Occipital lobe (tissue), 2 donors: ENCODE measurements around the gene F5. TPM values are rescaled to one million over a fixed set of nuclear protein-coding genes. Genes with fewer than 3 reads are reported as not detected.
"Not testable (repeated sequence)": the region's sequence is repeated elsewhere in the genome, so short reads cannot be mapped to it uniquely, and the experiment has no call there.

Experiments used
- DNase-seq: peaks from one replicate; lab custom pipeline; 2025; lab: John Stamatoyannopoulos, UW
- total RNA-seq: library from RNA; depleted of rRNA; stranded (reverse); fragments of >200 nt; gene quantifications from one replicate; pipeline ENCODE4 v1.2.3, GENCODE V29; 2014

The F5 gene
- total RNA-seq, 1 donor from 2014 or later, result under 0.01 TPM

DNA sequence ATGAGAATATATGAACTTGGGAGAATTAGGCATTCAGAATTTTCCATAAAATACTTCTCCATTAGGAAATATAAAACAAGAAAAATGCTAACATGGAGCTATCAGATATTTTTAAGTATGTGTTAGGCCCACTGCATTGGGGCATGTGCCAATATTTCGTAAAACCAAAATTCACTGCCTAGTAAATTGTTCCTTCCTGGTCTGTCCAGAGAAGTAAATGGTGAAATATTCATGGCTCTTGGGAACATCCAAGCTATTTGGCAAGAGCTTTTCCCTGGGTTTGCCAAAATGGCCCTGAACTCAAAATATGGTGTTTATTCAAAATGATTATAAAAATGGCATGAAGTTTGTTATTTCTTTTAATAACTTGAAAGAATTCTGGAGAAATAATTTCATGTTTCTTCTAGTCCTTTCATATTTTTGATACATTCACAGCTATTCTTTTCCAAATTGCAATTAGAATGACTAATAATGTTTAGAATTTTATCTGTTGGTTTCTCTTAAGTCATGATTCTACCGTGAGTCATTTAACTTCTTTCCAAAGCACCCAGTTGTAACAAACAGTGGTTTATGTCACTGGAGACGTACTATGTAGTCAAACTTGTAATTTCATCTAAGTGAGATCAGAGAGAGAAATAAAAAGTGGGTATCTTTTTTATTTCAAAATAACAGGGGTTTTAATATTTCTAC, 74.8 kb downstream of the F5 start:
- no peak for DNase-seq

DNA sequence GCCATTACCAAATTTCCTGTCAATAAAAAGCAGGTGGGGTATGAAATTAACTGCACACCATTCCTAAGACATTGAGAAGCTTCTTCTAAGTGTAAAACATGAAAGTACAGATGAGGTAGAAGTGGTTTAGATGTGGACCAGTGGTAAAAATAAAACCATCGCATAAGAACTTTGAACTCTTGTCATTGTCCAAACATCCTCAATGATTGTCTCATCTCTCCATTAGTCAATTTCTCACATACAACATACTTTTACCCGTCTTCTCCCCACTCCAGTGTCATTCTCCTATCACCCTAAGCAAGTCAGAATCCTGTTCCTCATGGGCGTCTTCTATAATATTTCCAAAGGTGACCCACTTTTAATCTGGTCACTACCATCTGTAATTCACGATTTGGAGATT, 76.2 kb downstream of the F5 start:
- DNase-seq, result no peak

DNA sequence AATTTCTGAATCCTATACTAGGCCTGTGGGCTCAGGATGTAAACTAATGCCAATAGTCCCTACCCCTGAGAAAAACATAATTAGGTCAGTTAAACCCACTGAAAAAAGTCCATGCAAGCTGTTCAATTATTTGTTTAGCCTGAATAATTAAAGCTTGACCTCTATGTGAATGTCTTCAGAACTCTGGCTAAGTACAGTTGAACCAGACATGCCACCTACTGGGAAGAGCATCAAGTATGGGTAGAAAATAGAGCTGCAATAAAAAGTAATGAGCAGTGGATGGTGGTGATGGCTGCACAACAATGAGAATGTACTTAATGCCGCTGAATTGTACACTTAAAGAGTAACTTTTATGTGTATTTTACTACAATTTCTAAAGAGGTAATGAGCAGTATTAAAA, 76.9 kb downstream of the F5 start:
- DNase-seq, result no peak

DNA sequence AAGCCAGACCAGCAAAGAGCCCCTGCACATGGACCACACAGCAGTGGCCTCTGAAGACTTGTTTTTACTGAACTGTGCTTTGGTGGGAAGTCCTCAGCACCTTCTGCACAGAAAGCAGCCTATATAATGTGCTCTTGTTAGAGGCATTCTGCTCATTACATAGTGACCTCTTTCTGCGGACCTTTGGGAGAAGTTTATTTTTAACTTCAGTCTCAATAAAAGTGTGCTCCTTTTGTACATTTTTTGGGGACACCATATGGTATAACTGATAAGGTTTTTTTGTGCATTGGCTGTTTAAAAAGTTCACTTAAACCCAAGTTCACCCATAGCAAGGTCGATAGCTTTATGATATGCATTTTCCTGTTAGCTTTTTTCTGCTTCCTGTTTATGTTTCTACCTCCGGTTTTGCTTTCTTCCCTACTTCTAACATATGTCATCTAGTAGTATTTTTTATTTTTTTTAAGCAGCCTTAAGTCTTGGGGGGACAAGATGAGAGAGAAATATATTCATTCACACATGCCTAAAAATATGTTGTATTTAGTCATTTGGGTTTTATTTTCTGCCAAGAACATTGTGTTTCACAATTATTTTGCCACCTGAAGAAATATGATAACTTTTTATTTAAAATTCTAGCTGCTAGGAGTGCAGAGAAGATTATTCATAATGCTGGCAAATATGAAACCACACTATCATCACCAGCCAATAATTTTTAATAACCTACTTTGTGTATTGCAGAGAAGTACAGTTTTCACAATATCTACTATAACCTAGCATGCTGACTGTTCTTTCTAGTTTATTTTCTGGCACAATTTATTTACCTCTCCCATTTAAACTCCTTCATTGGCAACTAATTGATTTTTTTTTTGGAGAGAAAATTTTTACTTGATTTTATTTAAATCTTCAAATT, 77.6 kb downstream of the F5 start:
- DNase-seq, result no peak

DNA sequence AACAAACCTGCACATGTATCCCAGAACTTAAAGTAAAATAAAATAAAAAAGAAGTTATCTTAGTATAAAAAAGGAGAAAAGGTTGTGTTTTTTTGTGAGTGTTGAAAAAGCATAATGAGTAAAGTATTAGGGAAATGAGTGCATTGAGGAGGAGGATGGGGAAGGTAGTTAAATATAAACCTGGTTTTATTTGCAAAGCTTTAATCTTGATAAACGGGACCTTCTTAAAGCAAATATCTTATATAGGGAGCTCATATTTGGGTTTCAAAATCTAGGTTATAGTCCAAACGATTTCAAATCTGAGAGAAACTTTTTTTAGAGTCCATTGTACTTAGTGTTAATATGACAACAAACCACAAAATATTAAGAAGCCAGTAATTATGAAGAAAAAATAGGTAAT, 78.9 kb downstream of the F5 start:
- no peak for DNase-seq

DNA sequence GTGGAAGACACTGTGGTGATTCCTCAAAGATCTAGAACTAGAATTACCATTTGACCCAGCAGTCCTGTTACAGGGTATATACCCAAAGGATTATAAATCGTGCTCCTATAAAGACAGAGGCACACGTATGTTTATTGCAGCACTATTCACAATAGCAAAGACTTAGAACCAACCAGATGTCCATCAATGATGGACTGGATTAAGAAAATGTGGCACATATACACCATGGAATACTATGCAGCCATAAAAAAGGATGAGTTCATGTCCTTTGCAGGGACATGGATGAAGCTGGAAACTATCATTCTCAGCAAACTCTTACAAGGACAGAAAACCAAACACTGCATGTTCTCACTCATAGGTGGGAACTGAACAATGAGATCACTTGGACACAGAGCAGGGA, 82.7 kb downstream of the F5 start:
- not testable (repeated sequence) for DNase-seq

DNA sequence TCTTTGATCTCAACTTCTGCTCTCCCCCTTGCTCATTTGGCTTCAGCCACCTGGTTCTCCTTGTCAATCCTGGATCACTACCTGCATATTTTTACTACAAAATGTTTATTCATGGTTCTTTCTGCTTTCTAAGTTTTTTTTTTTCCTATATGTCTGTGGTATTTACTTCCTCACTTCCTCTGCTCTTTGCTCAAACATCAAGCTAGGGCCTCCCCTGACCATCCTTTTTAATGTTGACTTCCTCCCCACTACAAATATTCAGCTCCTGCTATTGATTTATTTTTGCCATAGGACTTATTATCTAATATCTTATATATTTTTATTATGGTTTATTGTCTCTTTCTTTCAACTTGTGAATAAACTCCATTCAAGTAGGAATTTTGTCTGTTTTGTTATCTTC, 86.5 kb downstream of the F5 start:
- no peak for DNase-seq

DNA sequence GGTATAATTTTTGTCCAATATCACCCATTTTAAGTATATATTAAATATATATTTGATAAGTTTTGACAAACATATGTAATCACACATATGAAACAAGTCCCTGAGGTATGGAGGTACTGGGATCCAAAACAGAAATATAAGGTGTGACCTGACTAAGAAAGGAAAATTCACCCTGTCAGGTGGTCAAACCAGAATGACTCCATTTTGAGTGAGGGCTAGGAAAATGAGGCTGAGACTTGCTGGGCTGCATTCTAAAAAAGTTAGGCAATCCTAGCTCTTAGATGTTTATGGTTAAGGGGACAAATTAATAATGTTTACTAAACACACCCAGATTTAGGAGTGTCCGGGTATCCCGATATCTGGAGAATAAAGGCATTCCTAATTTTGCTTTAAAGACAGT, 89.0 kb downstream of the F5 start:
- DNase-seq, result no peak

DNA sequence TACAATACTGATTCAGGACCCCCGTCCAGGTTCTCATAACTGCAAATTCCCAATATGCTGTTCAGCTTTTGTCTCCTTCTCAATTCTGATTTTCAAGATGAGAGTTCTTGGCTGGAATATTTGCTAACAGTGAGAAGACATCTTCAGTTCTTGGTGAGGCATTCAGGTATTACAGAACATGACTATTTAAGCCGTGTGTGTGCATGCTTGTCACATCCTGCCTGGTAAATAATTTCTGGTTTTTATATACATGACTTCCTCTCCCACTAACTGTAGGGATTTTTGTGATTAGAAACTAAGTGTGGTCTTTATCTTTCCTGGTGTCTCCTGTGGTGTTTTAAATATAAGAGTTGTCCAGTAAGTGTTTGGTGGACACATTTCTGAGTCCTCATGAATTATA, 90.4 kb downstream of the F5 start:
- DNase-seq, result no peak

DNA sequence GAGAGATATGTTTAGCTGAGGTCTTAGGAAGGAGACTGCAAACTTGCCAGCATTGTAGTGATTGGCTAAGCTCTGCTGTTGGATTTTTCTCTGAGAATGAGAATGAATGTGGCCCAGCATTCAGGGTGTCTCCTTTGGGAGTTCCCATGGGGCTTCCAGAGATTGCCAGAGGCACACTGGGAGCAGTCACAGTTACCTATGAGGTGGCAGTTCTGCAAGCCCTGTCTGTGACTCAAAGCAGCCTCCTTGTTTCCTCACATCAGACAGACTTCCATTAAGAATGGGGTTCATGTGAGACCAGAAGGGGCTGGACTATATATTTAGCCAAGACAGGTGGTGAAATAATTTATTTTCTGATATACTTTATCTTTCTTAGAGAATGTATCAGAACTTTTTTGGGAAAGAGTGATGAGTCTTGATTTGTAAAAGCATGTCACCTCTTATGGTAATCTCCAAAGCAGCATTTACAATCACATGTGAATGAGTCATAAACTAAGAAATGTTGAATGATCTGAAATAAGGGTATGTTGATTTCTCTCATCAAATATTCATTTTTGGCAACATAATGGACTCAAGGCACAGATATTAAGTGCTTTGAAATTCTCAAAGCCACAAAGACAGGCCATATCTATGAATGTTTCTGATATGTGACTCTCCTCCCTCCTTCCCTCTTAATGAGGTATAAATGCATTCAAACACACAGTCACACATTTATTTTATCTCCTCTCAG, 91.1 kb downstream of the F5 start:
- DNase-seq, result no peak

DNA sequence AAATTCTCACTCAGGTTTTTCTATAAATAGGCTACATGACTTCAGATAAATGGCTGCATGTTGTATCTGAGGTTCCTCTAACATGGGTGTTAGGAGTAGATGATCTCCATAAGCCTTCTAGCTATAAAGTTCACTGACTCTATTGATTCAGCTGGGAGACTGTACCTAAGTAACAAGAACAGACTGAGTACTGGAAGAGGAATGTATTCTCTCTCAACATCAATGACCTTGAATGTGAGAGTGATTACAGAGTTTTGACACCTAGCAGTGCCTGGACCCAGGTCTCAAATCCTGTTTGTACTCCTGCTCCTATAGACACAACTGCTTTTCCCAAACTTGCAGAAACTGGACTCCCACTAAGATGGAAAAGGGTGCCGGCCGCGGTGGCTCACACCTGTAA, 91.9 kb downstream of the F5 start:
- no peak for DNase-seq

DNA sequence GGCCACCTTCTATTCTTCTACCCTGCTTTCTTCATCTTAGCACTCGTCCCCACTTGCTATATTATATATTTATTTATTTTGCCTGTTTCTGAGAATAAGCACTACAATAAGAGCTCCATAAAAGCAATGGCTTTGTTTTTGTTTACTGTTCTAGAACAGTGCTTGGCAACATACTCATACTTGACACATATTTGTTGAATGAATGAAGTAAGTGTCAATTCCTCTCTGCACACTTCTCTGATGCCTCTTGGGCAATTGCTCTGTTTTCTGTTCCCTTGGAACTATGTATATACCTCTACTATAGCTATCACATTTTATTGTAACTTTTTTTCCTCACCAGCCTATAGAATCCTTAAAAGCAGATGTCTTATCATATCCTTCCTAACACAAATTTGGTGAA, 93.0 kb downstream of the F5 start:
- no peak for DNase-seq

DNA sequence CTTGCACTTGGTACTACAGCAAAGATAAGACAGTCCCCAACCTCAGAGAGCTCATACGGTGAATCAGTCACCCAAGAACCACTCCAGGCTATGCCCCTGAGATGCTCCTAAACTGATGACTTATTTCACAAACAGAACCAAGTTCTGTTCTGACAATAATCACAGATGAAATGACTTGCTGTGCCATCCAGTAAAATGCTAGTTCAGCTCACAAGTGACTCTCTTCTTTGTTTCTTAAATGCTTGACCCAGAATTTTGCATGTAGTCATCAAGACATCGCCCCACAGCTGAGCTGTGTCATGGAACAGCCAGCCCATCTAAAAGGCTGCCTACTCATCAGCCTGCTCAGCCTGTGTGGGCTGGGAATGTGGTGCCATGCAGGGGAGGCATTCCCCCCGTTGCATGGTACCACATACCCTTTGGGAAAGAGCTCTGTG, 94.4 kb downstream of the F5 start:
- no peak for DNase-seq

DNA sequence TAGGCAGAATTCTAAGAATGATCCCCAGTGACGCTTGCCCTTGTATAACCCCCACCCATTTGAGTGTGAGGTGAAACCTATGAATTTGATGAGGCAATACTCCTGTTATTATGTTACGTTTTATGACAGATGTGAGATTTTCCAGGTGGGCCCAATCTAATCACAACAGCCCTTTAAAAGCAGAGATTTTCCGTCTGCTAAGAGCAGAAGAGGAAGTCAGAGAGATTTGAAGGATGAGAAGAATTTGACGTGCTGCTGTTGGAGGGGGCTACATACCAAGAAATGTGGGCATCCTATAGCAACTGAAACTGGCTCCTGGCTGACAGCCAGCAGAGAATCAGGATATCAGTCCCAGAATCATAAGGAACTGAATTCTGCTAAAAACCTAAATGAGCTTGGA, 98.1 kb downstream of the F5 start:
- no peak for DNase-seq

DNA sequence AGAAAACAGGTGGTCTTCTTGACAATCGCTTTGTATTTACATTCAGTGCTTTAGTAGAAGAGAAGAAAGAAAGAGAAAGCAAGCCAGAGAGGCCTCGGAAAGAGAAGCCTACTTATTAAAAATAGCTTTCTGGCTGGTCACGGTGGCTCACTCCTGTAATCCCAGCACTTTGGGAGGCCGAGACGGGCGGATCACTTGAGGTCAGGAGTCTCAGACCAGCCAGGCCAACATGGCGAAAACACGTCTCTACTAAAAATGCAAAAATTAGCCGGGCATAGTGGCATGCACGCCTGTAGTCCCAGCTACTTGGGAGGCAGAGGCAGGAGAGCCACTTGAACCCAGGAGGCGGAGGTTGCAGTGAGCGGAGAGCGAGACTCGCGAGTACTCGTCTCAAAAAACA, 98.7 kb downstream of the F5 start:
- no peak for DNase-seq

DNA sequence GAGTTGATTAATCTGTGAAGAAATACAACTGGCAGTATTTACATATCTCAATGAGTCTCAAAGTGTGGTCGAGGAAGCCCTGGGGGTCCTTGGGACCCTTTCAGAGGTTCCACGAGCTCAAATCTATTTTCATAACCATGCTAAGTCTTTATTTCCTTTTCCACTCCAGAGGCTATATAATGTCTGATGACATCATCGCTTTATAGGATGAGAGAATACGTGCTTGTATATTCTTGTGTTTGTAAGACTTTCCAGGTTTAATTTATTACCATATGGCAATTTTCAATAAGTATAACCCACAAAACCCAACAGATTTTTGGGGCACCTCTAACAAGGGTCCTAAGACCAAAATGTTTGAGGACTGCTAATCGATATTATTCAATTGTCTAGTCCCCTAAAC, 99.1 kb downstream of the F5 start:
- no peak for DNase-seq

DNA sequence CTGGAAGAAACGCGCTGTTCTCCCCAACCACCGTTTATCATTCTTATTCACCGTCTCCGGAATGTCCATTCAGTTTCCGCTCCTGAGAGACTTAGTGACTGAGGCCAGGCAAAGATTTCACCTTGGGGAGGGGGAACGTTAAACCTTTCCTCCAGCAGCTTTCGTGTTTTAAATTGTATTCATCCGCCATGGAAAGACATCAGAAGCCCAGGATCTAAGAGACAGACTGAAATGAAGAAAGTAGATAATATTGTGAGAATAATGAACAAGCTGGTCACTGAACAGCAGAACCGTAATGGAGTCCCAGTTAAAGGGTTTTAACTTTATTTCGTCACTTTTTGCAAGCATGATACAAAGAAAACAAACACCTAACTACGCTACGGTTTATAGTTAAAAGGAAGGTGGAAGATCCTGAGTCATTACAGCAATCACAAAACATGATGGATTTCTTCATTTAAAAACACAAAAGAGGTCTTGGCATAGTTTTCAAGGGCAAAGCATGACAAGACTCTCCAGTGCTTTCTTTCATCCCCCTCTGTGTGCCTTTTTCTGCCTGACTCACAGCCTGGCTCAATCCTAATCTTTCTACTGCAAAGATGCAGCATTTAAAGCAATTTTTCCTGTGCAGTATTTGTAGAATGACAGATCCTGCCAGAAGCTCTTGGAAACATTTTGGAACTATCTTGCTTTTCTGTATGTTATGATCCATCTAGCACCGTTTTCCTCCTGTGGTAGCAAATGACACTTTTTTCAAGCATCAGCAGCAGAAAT, 99.8 kb downstream of the F5 start:
- DNase-seq, result no peak

DNA sequence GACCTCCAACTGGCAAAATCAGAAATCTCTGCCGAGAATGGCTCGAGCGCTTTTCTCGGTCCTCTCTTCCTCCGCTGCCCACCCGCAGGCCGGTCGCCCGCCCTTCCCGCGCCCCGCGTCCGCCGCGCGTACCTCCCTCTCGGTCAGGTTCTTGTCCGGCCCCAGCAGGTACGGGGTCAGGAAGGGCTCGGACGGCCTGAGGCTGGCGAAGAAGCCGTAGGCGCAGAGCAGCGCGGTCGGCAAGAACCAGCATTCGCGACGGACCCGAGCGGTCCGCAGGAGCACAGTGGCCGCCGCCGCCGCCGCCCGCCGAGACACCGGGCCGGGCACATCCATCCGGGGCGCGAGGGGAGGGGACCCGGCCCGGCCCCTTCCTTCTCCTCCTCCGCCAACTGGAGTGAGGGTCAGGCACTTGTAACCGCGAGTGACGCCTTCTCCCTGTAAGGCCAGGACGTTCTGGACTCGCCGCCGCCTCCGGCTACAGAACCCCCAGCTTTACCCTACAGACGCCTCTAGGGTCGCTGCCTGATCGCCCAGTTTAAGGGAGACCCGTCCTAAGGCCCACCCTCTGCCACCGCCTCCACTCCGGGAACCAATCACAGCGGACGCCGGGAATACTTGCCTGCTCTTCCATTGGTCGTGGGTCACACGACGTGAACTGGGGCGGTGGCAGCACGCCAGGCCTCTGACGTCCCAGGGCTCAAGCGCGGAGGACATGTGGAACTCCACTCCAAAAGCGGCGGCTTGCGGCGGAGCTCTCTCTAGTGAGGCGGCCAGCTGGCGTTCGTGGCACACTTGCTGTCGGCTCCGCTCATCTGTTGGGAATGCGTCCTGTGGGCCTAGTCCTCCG, 100.6 kb downstream of the F5 start, which contains the start of gene SLC19A2:
TSS of gene SLC19A2 (minus strand) at position 514 of the 850 bp plus-strand sequence. CDS start at position 336, 178 bp downstream.
- peak; percentile 99 for DNase-seq

DNA sequence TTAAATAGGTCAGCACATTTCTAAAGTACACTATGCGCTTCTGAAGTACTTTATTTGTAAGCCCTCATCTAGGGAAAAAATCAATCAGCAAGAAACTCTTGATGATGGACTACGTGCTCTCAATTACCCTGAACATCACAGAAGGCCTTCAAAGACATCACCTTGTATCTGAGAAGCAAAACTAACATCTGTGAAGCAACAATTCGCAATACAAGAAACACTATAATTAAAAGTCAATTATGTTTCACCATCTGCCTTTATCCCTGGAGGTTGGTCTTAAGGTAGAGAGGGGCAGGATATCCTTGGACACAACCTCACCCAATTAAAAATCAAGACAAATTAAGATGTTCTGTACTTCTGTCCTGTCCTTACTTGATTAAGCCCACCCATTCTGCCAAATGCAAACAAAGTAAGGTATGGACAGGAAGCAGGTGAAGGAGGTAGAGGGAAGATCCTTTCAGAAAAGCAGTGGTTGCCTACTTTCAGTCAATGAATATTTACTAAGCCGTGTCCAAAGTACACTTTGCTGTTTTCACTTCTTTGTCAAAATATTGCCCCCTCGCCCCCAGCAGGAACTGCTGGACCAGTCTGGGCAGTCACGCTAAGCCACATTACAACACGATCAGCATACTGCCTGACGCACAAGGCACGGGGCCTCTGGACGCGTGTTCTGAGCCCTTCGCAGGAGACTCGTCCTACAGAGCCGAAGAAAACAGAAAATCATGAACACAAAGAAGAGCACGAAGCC, 101.4 kb downstream of the F5 start:
- DNase-seq, result peak; percentile 59

DNA sequence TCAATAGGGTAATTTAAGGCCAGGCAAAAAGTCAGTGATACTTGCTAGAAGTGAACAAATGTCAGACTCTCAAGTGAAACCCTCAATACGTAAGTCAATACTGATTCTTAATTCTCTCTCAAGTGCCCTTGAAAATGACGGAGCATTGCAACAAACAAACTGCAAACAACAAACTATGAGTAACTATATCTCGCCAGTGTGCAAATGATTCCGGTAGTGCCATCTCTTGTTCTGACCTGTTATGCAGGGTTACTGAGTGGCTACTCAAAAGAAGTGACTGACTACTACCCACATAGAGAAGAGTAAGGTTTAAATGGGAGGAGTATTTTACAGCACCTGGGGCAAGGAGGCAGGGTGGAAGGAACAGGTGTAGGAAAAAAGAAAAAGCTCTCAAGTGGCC, 102.2 kb downstream of the F5 start:
- DNase-seq, result no peak
